ENCODE results near the gene AK1. TPM values are rescaled to one million over a fixed set of nuclear protein-coding genes. Genes with fewer than 3 reads are reported as not detected.
"Not testable (repeated sequence)": the region's sequence is repeated elsewhere in the genome, so short reads cannot be mapped to it uniquely, and the experiment has no call there.

The AK1 gene
- total RNA-seq, 1 experiment from 2014 or later: 62.1 TPM

DNA sequence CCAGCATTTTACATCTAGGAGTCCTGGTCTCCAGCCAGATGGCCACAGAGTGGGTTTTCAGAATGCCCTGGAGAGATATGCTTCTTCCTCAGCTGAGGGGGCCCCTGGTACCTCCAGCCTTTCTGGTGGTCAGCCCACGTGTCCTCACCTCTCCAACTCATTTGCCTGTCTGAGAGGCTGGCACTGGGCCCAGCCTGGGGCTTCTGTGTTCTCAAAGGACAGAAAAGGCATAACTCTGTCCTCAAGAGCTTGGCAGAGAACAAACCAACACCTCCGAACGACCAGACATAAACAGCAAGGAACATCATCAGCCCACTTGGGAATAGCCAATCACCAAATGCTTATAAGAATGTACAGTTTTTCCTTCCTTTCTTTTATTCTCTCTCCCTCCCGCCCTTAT lies 40.1 kb downstream of the AK1 start:
- Histone ChIP-seq H3K27ac (ENCODE audit: low read length) (no peak overlapping the region), H3K36me3 (ENCODE audit: control insufficient read depth, insufficient read depth, low read length) (no peaks in the 10 kb centered on the region), H3K27me3 (ENCODE audit: control insufficient read depth, insufficient read depth, low read length) (no peaks in the 10 kb centered on the region), H3K4me3 (ENCODE audit: low read depth in 2 of 2, low read length in 2 of 2) (no peak overlapping the region), H3K9me3 (ENCODE audit: control insufficient read depth, insufficient read depth, low read depth, low read length) (no peaks in the 10 kb centered on the region), H3K4me1 (ENCODE audit: control insufficient read depth, insufficient read depth, low read length) (peaks cover 4% of the 10 kb centered on the region; the same call in 1 of the 2 replicates)
- in situ Hi-C loops (cut with HindIII; ENCODE audit: low pct_unique_long_range_greater_than_20kb, low sequenced_read_pairs) (no loop called here), intact Hi-C loops (cut with micrococcal nuclease; ENCODE audit: unreplicated experiment) (no loop called here)
- ChIA-PET CTCF (no interaction called here), POLR2A (no interaction called here)
- DNase-seq (ENCODE audit: low read depth, low spot score): no peak
- ATAC-seq: no peak
- TF ChIP-seq, protein P1, sequence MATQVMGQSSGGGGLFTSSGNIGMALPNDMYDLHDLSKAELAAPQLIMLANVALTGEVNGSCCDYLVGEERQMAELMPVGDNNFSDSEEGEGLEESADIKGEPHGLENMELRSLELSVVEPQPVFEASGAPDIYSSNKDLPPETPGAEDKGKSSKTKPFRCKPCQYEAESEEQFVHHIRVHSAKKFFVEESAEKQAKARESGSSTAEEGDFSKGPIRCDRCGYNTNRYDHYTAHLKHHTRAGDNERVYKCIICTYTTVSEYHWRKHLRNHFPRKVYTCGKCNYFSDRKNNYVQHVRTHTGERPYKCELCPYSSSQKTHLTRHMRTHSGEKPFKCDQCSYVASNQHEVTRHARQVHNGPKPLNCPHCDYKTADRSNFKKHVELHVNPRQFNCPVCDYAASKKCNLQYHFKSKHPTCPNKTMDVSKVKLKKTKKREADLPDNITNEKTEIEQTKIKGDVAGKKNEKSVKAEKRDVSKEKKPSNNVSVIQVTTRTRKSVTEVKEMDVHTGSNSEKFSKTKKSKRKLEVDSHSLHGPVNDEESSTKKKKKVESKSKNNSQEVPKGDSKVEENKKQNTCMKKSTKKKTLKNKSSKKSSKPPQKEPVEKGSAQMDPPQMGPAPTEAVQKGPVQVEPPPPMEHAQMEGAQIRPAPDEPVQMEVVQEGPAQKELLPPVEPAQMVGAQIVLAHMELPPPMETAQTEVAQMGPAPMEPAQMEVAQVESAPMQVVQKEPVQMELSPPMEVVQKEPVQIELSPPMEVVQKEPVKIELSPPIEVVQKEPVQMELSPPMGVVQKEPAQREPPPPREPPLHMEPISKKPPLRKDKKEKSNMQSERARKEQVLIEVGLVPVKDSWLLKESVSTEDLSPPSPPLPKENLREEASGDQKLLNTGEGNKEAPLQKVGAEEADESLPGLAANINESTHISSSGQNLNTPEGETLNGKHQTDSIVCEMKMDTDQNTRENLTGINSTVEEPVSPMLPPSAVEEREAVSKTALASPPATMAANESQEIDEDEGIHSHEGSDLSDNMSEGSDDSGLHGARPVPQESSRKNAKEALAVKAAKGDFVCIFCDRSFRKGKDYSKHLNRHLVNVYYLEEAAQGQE (IDR thresholded peaks at IDR 0.05; ENCODE audit: insufficient read depth in 1 of 2, low read depth in 2 of 2, low read length in 1 of 2): no peak
- TF ChIP-seq TCF7L2 (IDR thresholded peaks at IDR 0.05; ENCODE audit: low read depth, low read length) (no peak), SIN3A (IDR thresholded peaks at IDR 0.05; ENCODE audit: borderline replicate concordance, insufficient read depth, low read depth, low read length) (no peak), POLR2AphosphoS5 (IDR thresholded peaks at IDR 0.05; ENCODE audit: low read depth, low read length) (no peak)
- TF ChIP-seq, protein P2, sequence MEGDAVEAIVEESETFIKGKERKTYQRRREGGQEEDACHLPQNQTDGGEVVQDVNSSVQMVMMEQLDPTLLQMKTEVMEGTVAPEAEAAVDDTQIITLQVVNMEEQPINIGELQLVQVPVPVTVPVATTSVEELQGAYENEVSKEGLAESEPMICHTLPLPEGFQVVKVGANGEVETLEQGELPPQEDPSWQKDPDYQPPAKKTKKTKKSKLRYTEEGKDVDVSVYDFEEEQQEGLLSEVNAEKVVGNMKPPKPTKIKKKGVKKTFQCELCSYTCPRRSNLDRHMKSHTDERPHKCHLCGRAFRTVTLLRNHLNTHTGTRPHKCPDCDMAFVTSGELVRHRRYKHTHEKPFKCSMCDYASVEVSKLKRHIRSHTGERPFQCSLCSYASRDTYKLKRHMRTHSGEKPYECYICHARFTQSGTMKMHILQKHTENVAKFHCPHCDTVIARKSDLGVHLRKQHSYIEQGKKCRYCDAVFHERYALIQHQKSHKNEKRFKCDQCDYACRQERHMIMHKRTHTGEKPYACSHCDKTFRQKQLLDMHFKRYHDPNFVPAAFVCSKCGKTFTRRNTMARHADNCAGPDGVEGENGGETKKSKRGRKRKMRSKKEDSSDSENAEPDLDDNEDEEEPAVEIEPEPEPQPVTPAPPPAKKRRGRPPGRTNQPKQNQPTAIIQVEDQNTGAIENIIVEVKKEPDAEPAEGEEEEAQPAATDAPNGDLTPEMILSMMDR (IDR thresholded peaks at IDR 0.05): no peak
- BruUV-seq (replicated peaks): no TSS peak

DNA sequence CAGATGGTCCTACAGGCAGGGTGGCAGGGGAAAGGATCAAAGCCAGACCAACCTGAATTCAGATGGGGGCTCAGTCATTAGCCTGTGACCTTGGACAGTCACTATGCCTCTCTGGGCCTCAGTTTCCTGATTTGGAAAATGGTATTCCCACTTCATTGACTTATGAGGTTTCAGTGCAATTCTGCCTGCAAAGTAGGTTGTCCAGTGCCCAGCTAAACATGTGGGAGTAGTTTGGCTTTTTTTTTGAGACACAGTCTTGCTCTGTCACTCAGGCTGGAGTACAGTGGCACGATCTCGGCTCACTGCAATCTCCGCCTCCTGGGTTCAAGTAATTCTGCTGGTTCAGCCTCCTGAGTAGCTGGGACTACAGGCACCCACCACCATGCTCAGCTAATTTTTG lies 40.9 kb downstream of the AK1 start:
- CTCF ChIA-PET; H3K27ac ChIP-seq (ENCODE audit: low read length); H3K4me1 ChIP-seq (ENCODE audit: control insufficient read depth, insufficient read depth, low read length); H3K9me3 ChIP-seq (ENCODE audit: control insufficient read depth, insufficient read depth, low read depth, low read length); H3K4me3 ChIP-seq (ENCODE audit: low read depth in 2 of 2, low read length in 2 of 2); H3K36me3 ChIP-seq (ENCODE audit: control insufficient read depth, insufficient read depth, low read length); ATAC-seq; in situ Hi-C loops (cut with HindIII; ENCODE audit: low pct_unique_long_range_greater_than_20kb, low sequenced_read_pairs); POLR2A ChIA-PET; BruUV-seq (replicated peaks); H3K27me3 ChIP-seq (ENCODE audit: control insufficient read depth, insufficient read depth, low read length); intact Hi-C loops (cut with micrococcal nuclease; ENCODE audit: unreplicated experiment); DNase-seq (ENCODE audit: low read depth, low spot score): not testable (repeated sequence)

DNA sequence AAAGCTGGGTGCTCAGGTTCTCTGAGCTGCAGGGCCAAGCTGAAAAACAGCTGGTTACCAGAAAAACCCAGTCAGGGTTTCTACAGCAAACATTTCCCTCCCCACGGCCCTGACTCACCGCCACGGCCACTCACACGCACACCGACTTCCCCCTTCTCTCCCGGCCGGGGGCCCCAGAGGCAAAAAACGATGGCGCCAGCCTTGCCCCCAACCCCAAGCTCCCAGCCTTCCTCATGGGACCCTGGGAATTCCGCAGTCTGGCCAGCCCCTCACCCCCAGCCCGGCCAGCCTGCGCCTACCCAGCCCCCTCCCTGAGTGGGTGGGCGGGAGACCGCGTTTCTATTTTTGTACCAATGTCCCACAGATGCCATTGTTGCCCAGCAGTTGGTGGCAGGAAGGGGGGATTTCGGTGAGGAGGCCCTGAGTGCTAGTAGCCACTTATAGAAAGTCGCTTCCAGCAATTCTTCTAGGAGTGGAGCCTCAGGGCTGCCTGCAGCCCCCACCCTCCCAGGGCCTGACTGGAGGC lies 41.4 kb downstream of the AK1 start:
- no peaks in the 10 kb centered on the region for H3K9me3 ChIP-seq (ENCODE audit: control insufficient read depth, insufficient read depth, low read depth, low read length)
- H3K36me3 ChIP-seq (ENCODE audit: control insufficient read depth, insufficient read depth, low read length): no peaks in the 10 kb centered on the region
- no peak for DNase-seq (ENCODE audit: low read depth, low spot score)
- in situ Hi-C loops (cut with HindIII; ENCODE audit: low pct_unique_long_range_greater_than_20kb, low sequenced_read_pairs) (no loop called here), intact Hi-C loops (cut with micrococcal nuclease; ENCODE audit: unreplicated experiment) (no loop called here)
- H3K27me3 ChIP-seq (ENCODE audit: control insufficient read depth, insufficient read depth, low read length): no peaks in the 10 kb centered on the region
- ChIA-PET POLR2A (no interaction called here), CTCF (no interaction called here)
- H3K27ac ChIP-seq (ENCODE audit: low read length): no peak overlapping the region
- ATAC-seq: no peak
- H3K4me1 ChIP-seq (ENCODE audit: control insufficient read depth, insufficient read depth, low read length): peaks cover 4% of the 10 kb centered on the region; the same call in 1 of the 2 replicates
- no peak overlapping the region for H3K4me3 ChIP-seq (ENCODE audit: low read depth in 2 of 2, low read length in 2 of 2)
- BruUV-seq (replicated peaks): no TSS peak
- no peak for TF ChIP-seq TCF7L2 (IDR thresholded peaks at IDR 0.05; ENCODE audit: low read depth, low read length)
- TF ChIP-seq POLR2AphosphoS5 (IDR thresholded peaks at IDR 0.05; ENCODE audit: low read depth, low read length): no peak
- TF ChIP-seq, protein P2 (IDR thresholded peaks at IDR 0.05): no peak
- TF ChIP-seq SIN3A (IDR thresholded peaks at IDR 0.05; ENCODE audit: borderline replicate concordance, insufficient read depth, low read depth, low read length): no peak
- TF ChIP-seq, protein P1 (IDR thresholded peaks at IDR 0.05; ENCODE audit: insufficient read depth in 1 of 2, low read depth in 2 of 2, low read length in 1 of 2): no peak

Data from Panc1 (cell line).